HepG2 (cell line): ENCODE results near the gene SLAIN2.

ENCODE experiments used
- CBX5 ChIP-seq: sonication (generic); formaldehyde crosslinking; IDR thresholded peaks from 2 replicates; pipeline ENCODE4 v1.4.0; 2020; ENCODE audit warnings: missing genetic modification reagents, borderline replicate concordance
- CHCHD3 ChIP-seq: sonication (generic); formaldehyde crosslinking; IDR thresholded peaks from 2 replicates; pipeline ENCODE4 v1.8.0; 2022; ENCODE audit warnings: mild to moderate bottlenecking, missing genetic modification reagents, moderate library complexity
- CTCF ChIP-seq: sonication (generic); formaldehyde crosslinking; IDR thresholded peaks from 2 replicates; pipeline ENCODE4 v1.5.0; 2020; ENCODE audit warnings: mild to moderate bottlenecking, missing genetic modification reagents, moderate library complexity
- FOXJ3 ChIP-seq: sonication (generic); formaldehyde crosslinking; IDR thresholded peaks from 2 replicates; pipeline ENCODE4 v1.4.0; 2020; ENCODE audit warnings: missing genetic modification reagents, mild to moderate bottlenecking, borderline replicate concordance
- HNRNPUL1 ChIP-seq: fragments of 200-400 bp; formaldehyde crosslinking; IDR thresholded peaks from 2 replicates; pipeline ENCODE4 v1.6.1; 2017; ENCODE audit warnings: low read depth, mild to moderate bottlenecking, low read length, moderate library complexity
- HOXA7 ChIP-seq: sonication (generic); formaldehyde crosslinking; IDR thresholded peaks from 2 replicates; pipeline ENCODE4 v1.8.1; 2022; ENCODE audit warnings: mild to moderate bottlenecking, missing genetic modification reagents, moderate library complexity
- ZNF274 ChIP-seq: sonication (generic); formaldehyde crosslinking; IDR thresholded peaks from 2 replicates; pipeline ENCODE4 v1.5.1; 2020; ENCODE audit warnings: mild to moderate bottlenecking, missing genetic modification reagents
- ZNF672 ChIP-seq: sonication (generic); formaldehyde crosslinking; IDR thresholded peaks from 2 replicates; pipeline ENCODE4 v1.8.1; 2022; ENCODE audit warnings: missing genetic modification reagents
- TF ChIP-seq, protein P1 (sequence below): sonication (generic); formaldehyde crosslinking; IDR thresholded peaks from 2 replicates; pipeline ENCODE4 v1.8.1; 2023; ENCODE audit warnings: mild to moderate bottlenecking, moderate library complexity, missing genetic modification reagents

- TF ChIP-seq HOXA7 (CRISPR knock-in tag) (no peak), FOXJ3 (CRISPR knock-in tag) (no peak), ZNF274 (CRISPR knock-in tag) (no peak), CTCF (CRISPR knock-in tag) (no peak), ZNF672 (CRISPR knock-in tag) (no peak), CBX5 (no peak), CHCHD3 (CRISPR knock-in tag) (no peak), HNRNPUL1 (no peak)
- TF ChIP-seq, protein P1, sequence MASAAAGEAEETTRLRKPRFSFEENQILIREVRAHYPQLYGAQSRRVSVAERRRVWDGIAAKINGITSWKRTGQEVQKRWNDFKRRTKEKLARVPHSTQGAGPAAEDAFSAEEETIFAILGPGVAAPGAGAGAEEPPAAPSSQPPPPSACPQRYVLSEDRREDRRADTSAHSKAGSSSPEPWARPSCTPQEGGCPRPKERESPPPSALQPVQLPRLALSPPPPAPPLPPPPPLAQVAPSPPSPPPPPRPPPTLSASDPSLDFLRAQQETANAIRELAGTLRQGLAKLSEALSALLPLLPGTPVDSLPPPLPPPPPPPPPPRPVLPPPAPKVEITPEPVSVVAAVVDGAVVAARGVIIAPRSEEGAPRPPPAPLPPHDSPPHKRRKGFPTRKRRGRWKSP (CRISPR knock-in tag): no peak
Measured at GRCh38 chr4:48429709-48430474, 88.6 kb downstream of the SLAIN2 start.
